Measurements from ENCODE around the gene GPR33.
"Not testable (repeated sequence)": the region's sequence is repeated elsewhere in the genome, so short reads cannot be mapped to it uniquely, and the experiment has no call there.

GPR33 gene

DNA sequence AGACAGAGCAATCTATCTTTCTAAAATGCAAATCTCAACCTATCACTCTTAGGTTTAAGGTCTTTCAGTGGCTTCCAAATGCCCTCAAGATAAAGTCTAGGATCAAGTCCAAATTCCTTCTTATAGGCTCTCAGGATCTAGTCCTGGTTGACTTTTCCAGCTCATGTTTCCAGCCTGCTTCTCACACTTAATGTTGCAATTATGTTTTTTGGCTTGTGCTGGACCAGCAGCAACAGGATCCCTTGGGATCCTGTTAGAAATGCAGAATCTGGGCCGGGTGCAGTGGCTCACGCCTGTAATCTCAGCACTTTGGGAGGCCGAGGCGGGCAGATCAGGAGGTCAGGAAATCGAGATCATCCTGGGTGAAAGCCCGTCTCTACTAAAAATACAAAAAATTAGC is 10.6 kb downstream of the GPR33 start:
- no peak for ATAC-seq
- TF ChIP-seq BACH2 (CRISPR knock-in tag; IDR thresholded peaks at IDR 0.05; ENCODE audit: borderline replicate concordance) (no peak), ZC3H10 (CRISPR knock-in tag; IDR thresholded peaks at IDR 0.05) (no peak), TOX (CRISPR knock-in tag; IDR thresholded peaks at IDR 0.05; ENCODE audit: borderline replicate concordance) (no peak), OSR1 (CRISPR knock-in tag; IDR thresholded peaks at IDR 0.05) (no peak), PPARA (CRISPR knock-in tag; IDR thresholded peaks at IDR 0.05; ENCODE audit: borderline replicate concordance) (no peak), SNAI2 (CRISPR knock-in tag; IDR thresholded peaks at IDR 0.05) (no peak)

DNA sequence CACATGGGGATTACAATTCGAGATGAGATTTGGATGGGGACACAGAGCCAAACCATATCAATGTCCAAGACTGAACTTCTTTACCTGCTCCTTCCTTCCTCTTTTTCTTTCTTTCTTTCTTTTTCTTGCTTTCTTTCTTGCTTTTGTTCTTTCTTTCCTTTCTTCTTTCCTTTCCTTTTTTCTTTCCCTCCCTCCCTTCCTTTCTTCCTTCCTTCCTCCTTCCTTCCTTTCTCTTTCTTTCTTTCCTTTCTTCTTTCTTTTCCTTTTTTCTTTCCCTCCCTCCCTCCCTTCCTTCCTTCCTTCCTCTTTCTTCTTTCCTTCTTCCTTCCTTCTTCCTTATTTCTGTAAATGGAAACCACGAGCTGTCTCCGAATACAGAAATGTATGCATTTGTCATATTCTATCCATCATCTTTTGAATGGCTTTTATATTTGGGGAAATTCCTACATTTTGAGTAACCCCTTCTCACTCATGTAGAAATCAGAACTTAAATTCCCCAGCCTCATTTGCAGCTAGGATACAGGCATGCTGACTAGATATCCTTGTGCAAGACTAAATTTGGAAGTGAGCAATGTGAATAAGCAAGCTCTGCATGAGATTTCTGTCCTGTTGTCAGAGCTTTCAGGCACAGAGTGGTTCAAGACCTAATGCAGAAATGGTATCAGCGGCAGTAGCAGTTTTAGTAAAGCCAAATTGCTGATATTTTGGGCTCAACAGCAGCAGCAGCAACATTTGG is 11.5 kb downstream of the GPR33 start:
- ATAC-seq = no peak
- TF ChIP-seq CSDC2 (CRISPR knock-in tag; IDR thresholded peaks at IDR 0.05) (no peak), ISL1 (CRISPR knock-in tag; IDR thresholded peaks at IDR 0.05) (no peak), ZNF565 (CRISPR knock-in tag; conservative IDR thresholded peaks at IDR 0.05; ENCODE audit: low read depth) (no peak), CREB5 (CRISPR knock-in tag; IDR thresholded peaks at IDR 0.05; ENCODE audit: low read depth) (no peak), ZFP3 (CRISPR knock-in tag; IDR thresholded peaks at IDR 0.05) (no peak), ZFP30 (CRISPR knock-in tag; IDR thresholded peaks at IDR 0.05) (no peak), POU6F1 (CRISPR knock-in tag; IDR thresholded peaks at IDR 0.05; ENCODE audit: borderline replicate concordance, low read depth) (no peak), ZNF8 (CRISPR knock-in tag; IDR thresholded peaks at IDR 0.05) (no peak), ZC3H10 (CRISPR knock-in tag; IDR thresholded peaks at IDR 0.05) (no peak), TCF4 (CRISPR knock-in tag; IDR thresholded peaks at IDR 0.05; ENCODE audit: borderline replicate concordance) (no peak), OSR1 (CRISPR knock-in tag; IDR thresholded peaks at IDR 0.05) (no peak), PPARA (CRISPR knock-in tag; IDR thresholded peaks at IDR 0.05; ENCODE audit: borderline replicate concordance) (no peak)
- TF ChIP-seq, protein P1, sequence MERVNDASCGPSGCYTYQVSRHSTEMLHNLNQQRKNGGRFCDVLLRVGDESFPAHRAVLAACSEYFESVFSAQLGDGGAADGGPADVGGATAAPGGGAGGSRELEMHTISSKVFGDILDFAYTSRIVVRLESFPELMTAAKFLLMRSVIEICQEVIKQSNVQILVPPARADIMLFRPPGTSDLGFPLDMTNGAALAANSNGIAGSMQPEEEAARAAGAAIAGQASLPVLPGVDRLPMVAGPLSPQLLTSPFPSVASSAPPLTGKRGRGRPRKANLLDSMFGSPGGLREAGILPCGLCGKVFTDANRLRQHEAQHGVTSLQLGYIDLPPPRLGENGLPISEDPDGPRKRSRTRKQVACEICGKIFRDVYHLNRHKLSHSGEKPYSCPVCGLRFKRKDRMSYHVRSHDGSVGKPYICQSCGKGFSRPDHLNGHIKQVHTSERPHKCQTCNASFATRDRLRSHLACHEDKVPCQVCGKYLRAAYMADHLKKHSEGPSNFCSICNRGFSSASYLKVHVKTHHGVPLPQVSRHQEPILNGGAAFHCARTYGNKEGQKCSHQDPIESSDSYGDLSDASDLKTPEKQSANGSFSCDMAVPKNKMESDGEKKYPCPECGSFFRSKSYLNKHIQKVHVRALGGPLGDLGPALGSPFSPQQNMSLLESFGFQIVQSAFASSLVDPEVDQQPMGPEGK (CRISPR knock-in tag; IDR thresholded peaks at IDR 0.05; ENCODE audit: borderline replicate concordance) = no peak
- TF ChIP-seq, protein P2, sequence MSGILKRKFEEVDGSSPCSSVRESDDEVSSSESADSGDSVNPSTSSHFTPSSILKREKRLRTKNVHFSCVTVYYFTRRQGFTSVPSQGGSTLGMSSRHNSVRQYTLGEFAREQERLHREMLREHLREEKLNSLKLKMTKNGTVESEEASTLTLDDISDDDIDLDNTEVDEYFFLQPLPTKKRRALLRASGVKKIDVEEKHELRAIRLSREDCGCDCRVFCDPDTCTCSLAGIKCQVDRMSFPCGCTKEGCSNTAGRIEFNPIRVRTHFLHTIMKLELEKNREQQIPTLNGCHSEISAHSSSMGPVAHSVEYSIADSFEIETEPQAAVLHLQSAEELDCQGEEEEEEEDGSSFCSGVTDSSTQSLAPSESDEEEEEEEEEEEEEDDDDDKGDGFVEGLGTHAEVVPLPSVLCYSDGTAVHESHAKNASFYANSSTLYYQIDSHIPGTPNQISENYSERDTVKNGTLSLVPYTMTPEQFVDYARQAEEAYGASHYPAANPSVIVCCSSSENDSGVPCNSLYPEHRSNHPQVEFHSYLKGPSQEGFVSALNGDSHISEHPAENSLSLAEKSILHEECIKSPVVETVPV (CRISPR knock-in tag; IDR thresholded peaks at IDR 0.05) = no peak

- no peak for ATAC-seq
These were observed 21.3 kb downstream of the GPR33 start for GRCh38 chr14:31466554-31466953.

GRCh38 chr14:31465111-31465510 is 22.7 kb downstream of the GPR33 start:
- TF ChIP-seq ISL1 (CRISPR knock-in tag; IDR thresholded peaks at IDR 0.05) (peak; percentile 29; the same call in 1 of the 2 replicates), RARB (CRISPR knock-in tag; IDR thresholded peaks at IDR 0.05) (no peak)
- ATAC-seq = peak; percentile 56; the same call in 2 of the 3 replicates

More at GRCh38 chr14:31466554-31466953, 21.3 kb downstream of the GPR33 start:
- TF ChIP-seq CSDC2 (CRISPR knock-in tag; IDR thresholded peaks at IDR 0.05) = no peak
- TF ChIP-seq RARB (CRISPR knock-in tag; IDR thresholded peaks at IDR 0.05) = no peak
- no peak for TF ChIP-seq OSR1 (CRISPR knock-in tag; IDR thresholded peaks at IDR 0.05)
- TF ChIP-seq TCF4 (CRISPR knock-in tag; IDR thresholded peaks at IDR 0.05; ENCODE audit: borderline replicate concordance) = no peak
- no peak for TF ChIP-seq ARNTL (CRISPR knock-in tag; IDR thresholded peaks at IDR 0.05; ENCODE audit: borderline replicate concordance, low read depth)
- TF ChIP-seq GLIS3 (CRISPR knock-in tag; IDR thresholded peaks at IDR 0.05) = no peak
- TF ChIP-seq BACH2 (CRISPR knock-in tag; IDR thresholded peaks at IDR 0.05; ENCODE audit: borderline replicate concordance) = no peak

DNA sequence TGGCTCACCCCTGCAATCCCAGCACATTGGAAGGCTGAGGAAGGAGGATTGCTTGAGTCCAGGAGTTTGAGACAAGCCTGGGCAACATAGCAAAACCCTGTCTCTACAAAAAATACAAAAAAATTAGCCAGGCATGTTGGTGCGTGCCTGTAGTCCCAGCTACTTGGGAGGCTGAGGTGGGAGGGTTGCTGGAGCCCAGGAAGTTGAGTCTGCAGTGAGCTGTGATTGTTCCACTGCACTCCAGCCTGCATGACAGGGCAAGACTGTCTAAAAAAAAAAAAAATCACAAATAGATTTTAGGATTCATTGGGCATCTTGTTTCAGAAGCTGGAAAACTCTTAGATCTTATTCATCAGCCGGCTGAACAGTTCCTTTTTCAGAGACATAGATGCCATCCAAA is 25.4 kb downstream of the GPR33 start:
- not testable (repeated sequence) for ATAC-seq

Measured in SK-N-SH treated with all-trans-retinoic acid at 6 μM for 48 hours (cell line).